Measurements from ENCODE around the gene KIF3C.

Gene KIF3C

DNA sequence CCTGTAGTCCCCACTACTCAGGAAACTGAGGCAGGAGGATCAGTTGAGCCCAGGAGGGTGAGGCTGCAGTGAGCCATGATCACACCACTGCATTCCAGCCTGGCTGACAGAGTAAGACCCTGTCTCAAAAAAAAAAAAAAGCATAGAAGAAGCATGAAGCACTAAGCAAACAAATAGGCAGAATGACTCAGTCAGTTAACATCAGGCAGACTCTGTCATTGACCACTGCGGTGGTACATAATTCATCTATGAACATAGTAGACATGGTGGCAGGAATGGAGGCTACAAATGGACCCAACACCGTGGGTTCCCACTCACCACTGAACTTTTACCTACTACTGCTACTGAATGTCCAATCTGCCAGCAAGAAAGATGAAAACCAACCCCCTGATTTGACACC is 96.4 kb downstream of the KIF3C start:
- Histone ChIP-seq H3K4me3 (ENCODE audit: low read depth, low read length) (no peak overlapping the region), H3K4me2 (ENCODE audit: low read length) (no peak overlapping the region), H3K9ac (no peak overlapping the region), H3K4me1 (no peaks in the 10 kb centered on the region), H3K36me3 (ENCODE audit: control insufficient read depth, insufficient read depth, low read length) (no peaks in the 10 kb centered on the region), H3K27ac (no peak overlapping the region), H2AFZ (no peak overlapping the region), H3K79me2 (no peaks in the 10 kb centered on the region), H3K27me3 (ENCODE audit: control insufficient read depth, insufficient read depth, low read length) (no peaks in the 10 kb centered on the region), H3K9me3 (ENCODE audit: control insufficient read depth, low read length) (no peaks in the 10 kb centered on the region)
- TF ChIP-seq, protein P1, sequence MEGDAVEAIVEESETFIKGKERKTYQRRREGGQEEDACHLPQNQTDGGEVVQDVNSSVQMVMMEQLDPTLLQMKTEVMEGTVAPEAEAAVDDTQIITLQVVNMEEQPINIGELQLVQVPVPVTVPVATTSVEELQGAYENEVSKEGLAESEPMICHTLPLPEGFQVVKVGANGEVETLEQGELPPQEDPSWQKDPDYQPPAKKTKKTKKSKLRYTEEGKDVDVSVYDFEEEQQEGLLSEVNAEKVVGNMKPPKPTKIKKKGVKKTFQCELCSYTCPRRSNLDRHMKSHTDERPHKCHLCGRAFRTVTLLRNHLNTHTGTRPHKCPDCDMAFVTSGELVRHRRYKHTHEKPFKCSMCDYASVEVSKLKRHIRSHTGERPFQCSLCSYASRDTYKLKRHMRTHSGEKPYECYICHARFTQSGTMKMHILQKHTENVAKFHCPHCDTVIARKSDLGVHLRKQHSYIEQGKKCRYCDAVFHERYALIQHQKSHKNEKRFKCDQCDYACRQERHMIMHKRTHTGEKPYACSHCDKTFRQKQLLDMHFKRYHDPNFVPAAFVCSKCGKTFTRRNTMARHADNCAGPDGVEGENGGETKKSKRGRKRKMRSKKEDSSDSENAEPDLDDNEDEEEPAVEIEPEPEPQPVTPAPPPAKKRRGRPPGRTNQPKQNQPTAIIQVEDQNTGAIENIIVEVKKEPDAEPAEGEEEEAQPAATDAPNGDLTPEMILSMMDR (IDR thresholded peaks at IDR 0.05): no peak

DNA sequence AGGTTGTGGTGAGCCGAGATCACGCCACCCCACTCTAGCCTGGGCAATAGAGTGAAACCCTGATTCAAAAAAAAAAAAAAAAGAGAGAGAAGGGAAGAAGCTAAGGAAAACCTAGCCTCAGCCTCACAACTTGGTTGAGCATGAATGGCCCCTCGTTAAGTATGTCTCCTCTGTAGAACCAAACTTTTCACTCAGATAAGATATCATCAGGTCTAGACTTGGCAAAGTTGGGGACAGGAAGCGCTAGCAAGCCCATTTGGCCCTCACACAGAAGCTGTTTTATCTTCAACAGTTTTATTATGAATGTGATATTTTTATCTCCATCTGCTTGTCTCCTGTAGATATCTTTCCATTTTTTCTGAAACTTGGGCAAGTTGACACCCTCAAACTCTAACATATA is 100.5 kb downstream of the KIF3C start:
- no peaks in the 10 kb centered on the region for H3K4me1 ChIP-seq
- TF ChIP-seq, protein P1 (IDR thresholded peaks at IDR 0.05): no peak
- no peaks in the 10 kb centered on the region for H3K9me3 ChIP-seq (ENCODE audit: control insufficient read depth, low read length)
- H3K4me3 ChIP-seq (ENCODE audit: low read depth, low read length): no peak overlapping the region
- H2AFZ ChIP-seq: no peak overlapping the region
- H3K9ac ChIP-seq: no peak overlapping the region
- no peaks in the 10 kb centered on the region for H3K79me2 ChIP-seq
- no peak overlapping the region for H3K4me2 ChIP-seq (ENCODE audit: low read length)
- H3K27me3 ChIP-seq (ENCODE audit: control insufficient read depth, insufficient read depth, low read length): no peaks in the 10 kb centered on the region
- H3K36me3 ChIP-seq (ENCODE audit: control insufficient read depth, insufficient read depth, low read length): no peaks in the 10 kb centered on the region
- no peak overlapping the region for H3K27ac ChIP-seq

DNA sequence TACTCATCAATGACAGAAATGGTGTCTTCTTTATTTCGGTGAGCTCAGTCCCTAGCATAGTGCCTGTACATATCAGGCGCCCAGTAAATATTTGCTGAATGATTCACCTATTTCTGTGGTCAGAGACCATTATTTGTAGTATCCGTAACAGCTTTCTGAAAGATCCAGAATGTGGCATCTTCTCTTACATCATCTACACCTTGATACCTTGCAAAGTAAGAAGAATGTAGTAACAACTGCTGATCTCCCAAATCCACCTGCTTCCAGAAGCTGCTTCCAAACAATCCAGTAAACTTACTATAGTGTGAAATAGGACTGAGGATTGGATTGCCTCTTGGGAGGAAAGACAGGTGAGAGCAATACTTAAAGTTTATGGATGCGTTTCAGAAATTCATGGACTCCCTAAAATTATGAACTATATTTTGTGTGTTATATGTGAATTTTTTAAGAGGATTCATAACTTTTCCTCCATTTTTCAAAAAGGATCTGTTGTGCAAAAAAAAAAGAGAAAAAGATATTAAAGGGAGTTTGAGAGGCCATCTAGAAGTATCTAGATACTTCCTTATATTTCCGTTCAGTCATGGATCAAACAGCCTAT is 103.1 kb downstream of the KIF3C start:
- no peaks in the 10 kb centered on the region for H3K9me3 ChIP-seq (ENCODE audit: control insufficient read depth, low read length)
- H3K9ac ChIP-seq: no peak overlapping the region
- H3K79me2 ChIP-seq: peaks cover 12% of the 10 kb centered on the region
- no peaks in the 10 kb centered on the region for H3K36me3 ChIP-seq (ENCODE audit: control insufficient read depth, insufficient read depth, low read length)
- no peaks in the 10 kb centered on the region for H3K27me3 ChIP-seq (ENCODE audit: control insufficient read depth, insufficient read depth, low read length)
- peak overlapping the region; percentile 75 for H3K4me2 ChIP-seq (ENCODE audit: low read length)
- H2AFZ ChIP-seq: peak overlapping the region; percentile 90
- TF ChIP-seq, protein P1 (IDR thresholded peaks at IDR 0.05): no peak
- peak overlapping the region; percentile 80 for H3K27ac ChIP-seq
- peak overlapping the region; percentile 53 for H3K4me3 ChIP-seq (ENCODE audit: low read depth, low read length)
- H3K4me1 ChIP-seq: no peaks in the 10 kb centered on the region

DNA sequence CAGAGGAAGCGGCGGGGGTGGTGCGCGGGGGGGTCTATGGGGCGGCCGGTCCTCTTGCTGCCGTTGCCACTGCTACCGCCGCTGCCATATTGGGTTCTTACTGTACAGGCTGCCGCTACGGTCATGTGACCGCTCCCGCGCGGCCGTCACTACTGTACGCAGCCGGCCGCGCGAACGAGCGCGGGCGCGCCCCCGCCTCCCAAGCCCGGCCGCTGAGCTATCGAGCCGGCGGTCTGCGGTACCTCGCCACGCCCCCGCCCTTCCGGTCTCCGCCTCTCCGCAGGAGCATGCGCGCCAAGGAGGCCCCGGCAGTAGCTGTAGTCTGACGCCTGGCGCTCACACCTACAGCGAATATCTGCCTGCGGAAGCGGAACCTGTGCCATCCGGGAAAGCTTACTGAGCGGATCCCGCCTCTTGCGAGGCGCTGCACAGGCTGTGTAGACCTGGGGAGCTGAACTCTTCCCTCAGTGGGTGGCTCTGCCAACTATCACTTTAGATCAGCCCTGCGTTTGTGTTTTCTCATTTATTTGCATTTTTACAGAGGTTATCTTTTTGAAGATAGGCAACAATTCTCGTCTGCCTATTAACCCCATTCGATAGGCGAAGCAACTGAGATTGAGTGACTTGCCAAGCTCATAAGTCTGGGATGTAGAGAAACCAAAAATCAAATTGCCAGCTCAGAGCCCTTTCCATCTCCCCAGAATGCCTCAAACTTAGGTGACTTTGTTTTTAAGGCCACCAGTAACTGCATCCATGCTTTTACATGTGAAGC is 103.8 kb downstream of the KIF3C start, which contains the start of gene ASXL2:
TSS of gene ASXL2 (minus strand) at position 127 of the 772 bp plus-strand sequence. CDS start 265 bp downstream, outside the sequence.
- peak within 1 kb of the TSS; percentile 80 for H3K4me2 ChIP-seq (ENCODE audit: low read length)
- H3K9me3 ChIP-seq (ENCODE audit: control insufficient read depth, low read length): no peaks in the 10 kb centered on the region
- peak within 1 kb of the TSS; percentile 1 for H3K9ac ChIP-seq
- H3K36me3 ChIP-seq (ENCODE audit: control insufficient read depth, insufficient read depth, low read length): no peaks in the 10 kb centered on the region
- H3K27ac ChIP-seq: peak within 1 kb of the TSS; percentile 80
- TF ChIP-seq, protein P1 (IDR thresholded peaks at IDR 0.05): no peak
- H3K79me2 ChIP-seq: peaks cover 19% of the 10 kb centered on the region
- H2AFZ ChIP-seq: peak within 1 kb of the TSS; percentile 90
- H3K4me3 ChIP-seq (ENCODE audit: low read depth, low read length): peak within 1 kb of the TSS; percentile 90
- H3K4me1 ChIP-seq: no peaks in the 10 kb centered on the region
- no peaks in the 10 kb centered on the region for H3K27me3 ChIP-seq (ENCODE audit: control insufficient read depth, insufficient read depth, low read length)
